IPS-18c (cell line): ENCODE results near the gene GALNT1.

Experiments
- H3K4me3 ChIP-seq: 2 replicates; pipeline ENCODE4 v1.7.0; 2013; ENCODE audit warnings: low read depth, mild to moderate bottlenecking, low read length, moderate library complexity; ENCODE audit not compliant: insufficient read depth
- H3K9me3 ChIP-seq: one replicate; pipeline ENCODE4 v1.6.1; 2013; ENCODE audit warnings: mild to moderate bottlenecking, low read length, moderate library complexity; ENCODE audit not compliant: control insufficient read depth, insufficient read depth

GALNT1 gene

GRCh38 chr18:35635170-35635569, 53.6 kb downstream of the GALNT1 start:
- no peaks in the 10 kb centered on the region for H3K9me3 ChIP-seq

GRCh38 chr18:35637227-35637626, 55.7 kb downstream of the GALNT1 start:
- H3K4me3 ChIP-seq: no peak overlapping the region
- H3K9me3 ChIP-seq: no peaks in the 10 kb centered on the region

More at GRCh38 chr18:35635170-35635569, 53.6 kb downstream of the GALNT1 start:
- no peak overlapping the region for H3K4me3 ChIP-seq

- H3K4me3 ChIP-seq: no peak overlapping the region
- H3K9me3 ChIP-seq: no peaks in the 10 kb centered on the region
These were observed 57.8 kb downstream of the GALNT1 start for GRCh38 chr18:35639296-35639695.

- H3K4me3 ChIP-seq: no peak overlapping the region
- H3K9me3 ChIP-seq: no peaks in the 10 kb centered on the region
These were observed 59.9 kb downstream of the GALNT1 start for GRCh38 chr18:35641467-35641866.

GRCh38 chr18:35641916-35642315, 60.4 kb downstream of the GALNT1 start:
- Histone ChIP-seq H3K4me3 (no peak overlapping the region), H3K9me3 (no peaks in the 10 kb centered on the region)

- H3K9me3 ChIP-seq: no peaks in the 10 kb centered on the region
- no peak overlapping the region for H3K4me3 ChIP-seq
These were observed 61.3 kb downstream of the GALNT1 start for GRCh38 chr18:35642802-35643201.

GRCh38 chr18:35646449-35646848, 64.9 kb downstream of the GALNT1 start:
- no peak overlapping the region; the same call in 1 of the 2 replicates for H3K4me3 ChIP-seq

GRCh38 chr18:35653392-35654135, 72.0 kb downstream of the GALNT1 start:
- no peaks in the 10 kb centered on the region for H3K9me3 ChIP-seq
- no peak overlapping the region for H3K4me3 ChIP-seq

More at GRCh38 chr18:35646449-35646848, 64.9 kb downstream of the GALNT1 start:
- no peaks in the 10 kb centered on the region for H3K9me3 ChIP-seq

GRCh38 chr18:35658112-35658511, 76.6 kb downstream of the GALNT1 start:
- no peaks in the 10 kb centered on the region for H3K9me3 ChIP-seq
- no peak overlapping the region for H3K4me3 ChIP-seq

GRCh38 chr18:35661483-35662146, 80.1 kb downstream of the GALNT1 start:
- no peak overlapping the region for H3K4me3 ChIP-seq

GRCh38 chr18:35662293-35663062, 80.9 kb downstream of the GALNT1 start:
- Histone ChIP-seq H3K4me3 (no peak overlapping the region), H3K9me3 (no peaks in the 10 kb centered on the region)

More at GRCh38 chr18:35661483-35662146, 80.1 kb downstream of the GALNT1 start:
- no peaks in the 10 kb centered on the region for H3K9me3 ChIP-seq

GRCh38 chr18:35671966-35672603, 90.5 kb downstream of the GALNT1 start:
- H3K4me3 ChIP-seq: no peak overlapping the region
- no peaks in the 10 kb centered on the region for H3K9me3 ChIP-seq

- H3K4me3 ChIP-seq: no peak overlapping the region
- H3K9me3 ChIP-seq: no peaks in the 10 kb centered on the region
These were observed 91.4 kb downstream of the GALNT1 start for GRCh38 chr18:35672897-35673296.

- no peaks in the 10 kb centered on the region for H3K9me3 ChIP-seq
These were observed 92.1 kb downstream of the GALNT1 start for GRCh38 chr18:35673682-35674081.

GRCh38 chr18:35680139-35680551, 98.6 kb downstream of the GALNT1 start:
- no peaks in the 10 kb centered on the region for H3K9me3 ChIP-seq
- H3K4me3 ChIP-seq: no peak overlapping the region

More at GRCh38 chr18:35673682-35674081, 92.1 kb downstream of the GALNT1 start:
- no peak overlapping the region for H3K4me3 ChIP-seq

GRCh38 chr18:35682281-35682867, 100.8 kb downstream of the GALNT1 start:
- Histone ChIP-seq H3K9me3 (no peaks in the 10 kb centered on the region), H3K4me3 (no peak overlapping the region)

GRCh38 chr18:35683021-35683420, 101.5 kb downstream of the GALNT1 start:
- Histone ChIP-seq H3K4me3 (no peak overlapping the region), H3K9me3 (no peaks in the 10 kb centered on the region)
